Fibroblast of skin of left biceps (primary cell): ENCODE results near the gene ATP8B2.
"Not testable (repeated sequence)": the region's sequence is repeated elsewhere in the genome, so short reads cannot be mapped to it uniquely, and the experiment has no call there.

ENCODE experiments used
- DNase-seq, 2 experiments: peaks; one replicate each; pipeline ENCODE4 v3.0.0-alpha.2; 2013; ENCODE audit warnings: low read depth in 2 of 2

Gene ATP8B2

DNA sequence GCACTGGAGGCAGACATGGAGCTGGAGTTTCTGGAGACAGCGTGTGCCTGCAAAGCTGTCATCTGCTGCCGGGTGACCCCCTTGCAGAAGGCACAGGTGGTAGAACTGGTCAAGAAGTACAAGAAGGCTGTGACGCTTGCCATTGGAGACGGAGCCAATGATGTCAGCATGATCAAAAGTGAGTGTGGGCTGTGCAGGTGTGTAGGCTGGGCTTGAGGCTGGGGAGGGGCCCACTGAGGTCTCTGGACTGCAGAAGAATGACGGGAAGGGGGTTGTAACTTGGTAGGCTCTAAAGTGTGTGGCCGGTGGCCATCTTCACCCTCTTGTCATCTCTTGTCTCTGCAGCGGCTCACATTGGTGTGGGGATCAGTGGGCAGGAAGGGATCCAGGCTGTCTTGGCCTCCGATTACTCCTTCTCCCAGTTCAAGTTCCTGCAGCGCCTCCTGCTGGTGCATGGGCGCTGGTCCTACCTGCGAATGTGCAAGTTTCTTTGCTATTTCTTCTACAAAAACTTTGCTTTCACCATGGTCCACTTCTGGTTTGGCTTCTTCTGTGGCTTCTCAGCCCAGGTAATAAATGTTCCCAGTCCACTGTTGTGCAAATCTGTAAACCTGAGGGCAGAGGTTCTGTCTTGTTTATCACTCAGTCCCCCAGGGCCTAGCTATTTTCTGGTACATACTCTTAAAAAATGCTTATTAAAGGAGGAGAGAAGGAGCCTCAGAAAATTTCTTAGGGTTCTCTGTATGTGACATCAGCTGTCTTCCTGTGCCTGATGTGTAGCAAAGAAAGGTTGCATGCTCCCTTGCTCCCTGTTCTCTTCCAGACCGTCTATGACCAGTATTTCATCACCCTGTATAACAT is 19.9 kb downstream of the ATP8B2 start:
- DNase-seq: no peak

DNA sequence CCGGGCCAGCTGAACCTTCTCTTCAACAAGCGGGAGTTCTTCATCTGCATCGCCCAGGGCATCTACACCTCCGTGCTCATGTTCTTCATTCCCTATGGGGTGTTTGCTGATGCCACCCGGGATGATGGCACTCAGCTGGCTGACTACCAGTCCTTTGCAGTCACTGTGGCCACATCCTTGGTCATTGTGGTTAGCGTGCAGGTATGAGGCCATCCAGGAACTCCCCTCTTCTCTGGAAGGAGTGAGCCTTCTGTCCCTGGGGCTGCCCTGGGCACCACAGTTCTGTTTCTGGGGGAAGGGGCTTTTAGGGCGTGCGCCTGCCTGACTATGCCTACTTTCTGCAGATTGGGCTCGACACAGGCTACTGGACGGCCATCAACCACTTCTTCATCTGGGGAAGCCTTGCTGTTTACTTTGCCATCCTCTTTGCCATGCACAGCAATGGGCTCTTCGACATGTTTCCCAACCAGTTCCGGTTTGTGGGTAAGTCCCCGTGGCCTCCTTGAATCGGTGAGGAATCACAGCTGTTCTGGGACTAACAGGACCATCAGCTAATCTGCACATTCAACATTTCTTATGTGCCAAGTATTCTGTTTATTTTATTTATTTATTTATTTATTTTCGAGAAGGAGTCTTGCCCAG is 21.1 kb downstream of the ATP8B2 start:
- no peak for DNase-seq

DNA sequence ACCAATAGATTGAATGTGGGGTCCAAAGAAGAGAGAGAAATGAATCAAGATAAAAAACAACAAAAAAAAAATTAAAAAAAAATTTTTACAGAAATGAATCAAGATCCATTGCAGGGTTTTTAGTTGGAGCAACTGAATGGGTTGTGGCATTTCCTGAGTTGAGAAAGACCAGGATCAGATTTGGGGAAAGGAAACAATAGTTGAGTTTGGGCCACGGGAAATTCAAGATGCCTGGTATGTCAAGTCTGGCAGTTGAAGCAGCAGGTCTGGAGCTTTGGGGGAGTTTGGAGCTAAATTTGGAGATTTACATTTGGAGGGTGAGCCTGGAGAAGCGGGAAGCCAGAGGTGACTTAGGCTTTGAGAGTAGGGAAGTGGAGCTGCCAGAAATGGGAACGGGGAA is 22.6 kb downstream of the ATP8B2 start:
- DNase-seq: no peak

DNA sequence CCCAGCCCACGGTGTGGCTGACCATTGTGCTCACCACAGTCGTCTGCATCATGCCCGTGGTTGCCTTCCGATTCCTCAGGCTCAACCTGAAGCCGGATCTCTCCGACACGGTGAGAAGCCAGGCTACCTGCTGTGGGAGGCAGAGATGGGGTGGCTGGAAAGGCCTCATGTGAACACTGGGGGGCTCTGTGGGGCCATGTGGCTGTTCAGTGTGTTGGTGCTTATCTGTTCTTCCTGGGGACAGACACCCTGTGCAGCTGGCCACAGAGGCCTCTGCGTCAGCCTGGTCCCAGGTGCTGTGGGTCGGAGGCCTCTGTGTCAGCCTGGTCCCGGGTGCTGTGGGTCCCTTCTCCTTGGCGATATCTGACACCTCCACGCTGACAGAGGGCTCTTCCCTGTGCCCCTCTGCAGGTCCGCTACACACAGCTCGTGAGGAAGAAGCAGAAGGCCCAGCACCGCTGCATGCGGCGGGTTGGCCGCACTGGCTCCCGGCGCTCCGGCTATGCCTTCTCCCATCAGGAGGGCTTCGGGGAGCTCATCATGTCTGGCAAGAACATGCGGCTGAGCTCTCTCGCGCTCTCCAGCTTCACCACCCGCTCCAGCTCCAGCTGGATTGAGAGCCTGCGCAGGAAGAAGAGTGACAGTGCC is 23.2 kb downstream of the ATP8B2 start:
- DNase-seq: no peak

DNA sequence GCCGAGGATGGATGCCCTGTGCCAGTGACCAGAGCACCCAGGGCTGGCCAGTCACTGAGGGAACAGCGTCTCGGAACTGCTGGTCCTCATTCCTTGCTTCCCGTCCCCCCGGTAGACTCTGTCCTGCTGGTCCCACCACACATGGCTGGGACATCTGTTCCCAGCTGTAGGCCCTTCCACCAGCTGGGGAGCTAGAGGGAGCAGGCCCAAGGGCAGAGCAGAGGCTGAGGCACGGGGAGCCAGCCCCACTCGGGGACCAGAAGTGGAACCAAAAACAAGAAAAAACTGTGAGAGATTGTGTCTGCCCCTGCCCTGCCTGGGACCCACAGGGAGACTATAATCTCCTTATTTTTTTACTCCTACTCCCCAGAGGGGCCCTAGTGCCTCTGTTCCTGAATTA is 23.8 kb downstream of the ATP8B2 start:
- no peak for DNase-seq

DNA sequence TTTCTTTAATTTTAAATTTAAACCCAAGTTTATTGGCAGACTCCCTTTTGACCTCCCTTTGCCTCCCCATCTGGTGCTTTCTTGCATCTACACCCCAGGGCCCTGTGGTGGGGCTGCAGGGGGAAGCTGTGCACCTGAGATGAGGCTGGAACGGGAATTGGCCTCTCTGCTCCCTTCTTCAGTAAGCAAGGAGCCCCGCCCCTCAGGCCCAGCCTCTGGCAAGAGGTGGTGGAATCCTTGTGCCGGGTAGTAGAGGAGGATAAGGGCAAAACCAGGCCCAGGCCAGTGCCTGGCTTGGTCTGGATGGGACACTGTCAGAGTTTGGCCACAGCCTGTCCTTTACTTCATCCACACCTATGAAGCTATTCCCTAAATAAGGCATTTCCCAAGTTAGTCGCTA is 25.1 kb downstream of the ATP8B2 start:
- DNase-seq: no peak

DNA sequence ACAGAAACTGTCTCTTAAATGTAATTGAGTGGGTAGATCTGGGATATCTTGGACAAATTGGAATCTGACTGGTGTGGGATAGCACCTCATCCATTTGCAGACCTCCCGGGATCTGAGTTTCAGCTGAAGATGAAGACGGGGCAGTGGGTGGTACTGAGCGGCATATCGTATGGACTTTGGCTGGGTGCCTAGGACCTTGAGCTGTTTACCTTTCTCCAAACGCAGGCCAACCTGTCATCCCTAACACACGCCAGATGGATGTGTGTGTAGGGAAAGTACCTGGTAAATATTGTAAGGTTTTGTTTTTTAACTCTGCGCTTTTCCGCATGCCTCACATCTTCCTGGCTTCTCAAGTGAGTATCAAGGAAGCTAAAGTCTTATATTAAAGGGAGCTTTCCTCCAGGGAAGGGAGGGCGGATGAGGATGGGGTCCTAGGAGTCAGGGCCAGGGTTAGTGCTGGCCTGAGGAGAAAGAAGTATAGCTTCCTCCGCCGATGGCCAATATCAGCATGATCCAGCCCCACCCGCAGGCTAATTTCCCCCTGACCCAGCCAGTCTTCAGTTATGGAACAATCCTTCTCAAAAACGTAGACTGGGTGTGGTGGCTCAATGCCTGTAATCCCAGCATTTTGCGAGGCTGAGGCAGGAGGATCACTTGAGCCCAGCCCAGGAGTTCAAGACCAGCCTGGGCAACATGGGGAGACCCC is 26.2 kb downstream of the ATP8B2 start:
- DNase-seq: no peak

DNA sequence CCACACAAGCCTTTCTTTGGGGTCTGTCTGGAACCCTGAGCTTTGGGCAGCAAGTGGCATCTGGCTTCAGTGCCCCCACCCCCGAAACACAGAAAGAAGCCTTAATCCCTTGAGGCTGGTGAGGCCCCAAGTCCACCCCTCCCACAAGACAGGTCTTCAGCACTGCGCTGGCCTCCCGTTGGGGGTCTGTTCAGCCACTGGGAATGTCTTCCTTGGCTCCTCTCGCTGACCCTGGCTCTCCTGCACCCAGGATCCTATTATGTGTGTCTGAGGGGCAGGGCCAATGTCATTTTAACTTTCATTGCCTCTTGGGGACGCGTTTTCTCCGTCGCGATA is 26.9 kb downstream of the ATP8B2 start:
- no peak for DNase-seq

DNA sequence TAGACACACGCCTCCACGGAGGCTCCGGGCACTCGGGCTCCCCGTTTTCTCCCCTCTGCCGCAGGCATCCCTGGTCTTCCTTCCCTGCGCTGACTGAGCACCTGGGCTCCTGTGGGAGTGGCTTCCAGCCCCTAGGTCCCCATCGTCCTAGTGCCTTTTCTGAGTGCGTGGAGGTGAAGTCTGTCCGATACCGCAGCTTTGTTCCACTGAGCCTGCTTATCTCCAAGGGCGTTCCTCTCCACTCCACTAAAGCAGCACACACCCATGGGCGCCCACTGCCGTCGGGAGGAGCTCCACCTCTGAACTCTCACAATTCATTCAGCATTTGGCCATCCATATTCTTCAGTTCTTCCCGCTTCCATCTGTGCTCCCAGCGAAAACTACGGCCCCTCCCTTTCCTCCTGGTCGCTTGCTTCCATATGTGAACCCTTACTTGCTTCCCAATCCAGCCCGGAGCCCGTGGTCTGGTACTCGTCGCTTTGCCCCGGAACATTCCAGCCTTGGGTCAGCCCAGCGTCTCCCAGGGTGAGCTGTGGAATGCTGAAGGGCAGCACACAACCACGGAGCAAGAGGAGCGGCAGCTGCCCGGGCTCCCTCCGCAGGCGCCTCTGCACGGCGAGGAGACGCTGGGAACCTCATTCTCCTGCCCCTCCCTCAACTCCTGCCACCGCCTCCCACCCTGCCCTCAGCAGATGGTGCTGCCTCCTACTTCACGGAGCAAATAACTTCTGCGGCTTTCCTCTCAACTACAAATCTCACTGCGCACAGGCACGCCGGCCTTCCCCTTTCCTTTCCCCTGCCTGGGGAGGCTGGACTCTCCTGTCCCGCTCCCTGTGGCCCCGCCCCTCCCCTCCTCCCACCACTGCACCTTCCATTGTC is 27.5 kb downstream of the ATP8B2 start:
- no peak for DNase-seq

DNA sequence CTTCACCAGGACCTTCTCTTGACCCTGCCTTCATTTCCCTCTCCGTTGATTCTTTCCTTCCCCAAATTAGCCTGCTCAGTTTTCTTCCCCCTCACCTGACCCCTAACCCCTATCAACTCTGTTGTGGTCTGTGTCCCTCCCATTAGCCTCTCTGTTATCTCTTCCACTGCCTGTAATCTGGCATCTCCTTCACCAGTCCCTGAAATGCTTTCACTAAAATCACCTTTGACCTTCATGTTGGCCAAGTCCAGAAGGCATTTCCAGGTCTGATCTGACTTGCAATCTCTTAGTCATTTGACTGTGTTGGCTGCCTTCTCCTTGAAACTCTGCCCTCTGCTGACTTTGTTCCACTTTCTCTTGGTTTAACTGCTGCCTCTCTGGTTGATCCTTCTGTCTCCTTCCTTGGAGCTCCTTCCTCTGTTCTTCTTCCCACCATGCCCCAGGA is 28.2 kb downstream of the ATP8B2 start:
- no peak for DNase-seq

DNA sequence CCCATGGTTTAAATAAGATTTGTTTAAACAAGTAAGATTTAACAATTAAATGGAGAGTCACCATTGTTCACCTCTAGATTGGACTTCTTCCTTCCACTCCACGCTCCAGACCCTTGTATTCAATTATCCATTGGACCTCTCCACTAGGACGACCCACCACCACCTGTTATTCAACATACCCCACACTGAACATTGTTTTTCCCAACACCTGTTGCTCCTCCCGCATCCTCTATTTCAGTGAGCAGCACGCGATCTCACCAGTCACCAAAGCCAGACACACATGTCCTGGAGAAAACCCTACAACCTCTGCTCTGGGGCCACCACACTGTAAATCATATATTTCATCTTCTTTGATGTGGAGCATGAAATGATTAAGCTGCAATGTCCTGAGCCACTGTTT is 28.6 kb downstream of the ATP8B2 start:
- no peak for DNase-seq

DNA sequence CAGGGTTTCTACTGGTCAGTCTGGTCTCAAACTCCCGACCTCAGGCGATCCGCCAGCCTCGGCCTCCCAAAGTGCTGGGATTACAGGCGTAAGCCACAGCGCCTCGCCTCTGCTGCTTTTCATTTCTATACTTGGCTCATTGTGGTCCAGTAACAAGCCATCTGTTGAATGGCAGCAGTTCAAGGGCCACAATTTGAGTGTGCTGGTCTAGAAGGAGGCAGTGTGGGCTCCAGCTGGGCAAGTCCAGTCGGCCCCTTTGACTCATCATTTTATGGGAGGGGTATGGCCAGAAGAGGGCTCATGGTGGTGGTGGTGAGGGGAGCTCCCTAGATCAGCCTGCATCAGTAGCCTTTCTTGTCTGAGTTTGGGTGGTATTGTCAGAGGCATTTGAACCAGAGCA is 33.2 kb downstream of the ATP8B2 start:
- no peak for DNase-seq

GRCh38 chr1:154360288-154360687 is 35.0 kb downstream of the ATP8B2 start:
- no peak for DNase-seq

- not testable (repeated sequence) for DNase-seq
These were observed 35.6 kb downstream of the ATP8B2 start for GRCh38 chr1:154360881-154361280.

DNA sequence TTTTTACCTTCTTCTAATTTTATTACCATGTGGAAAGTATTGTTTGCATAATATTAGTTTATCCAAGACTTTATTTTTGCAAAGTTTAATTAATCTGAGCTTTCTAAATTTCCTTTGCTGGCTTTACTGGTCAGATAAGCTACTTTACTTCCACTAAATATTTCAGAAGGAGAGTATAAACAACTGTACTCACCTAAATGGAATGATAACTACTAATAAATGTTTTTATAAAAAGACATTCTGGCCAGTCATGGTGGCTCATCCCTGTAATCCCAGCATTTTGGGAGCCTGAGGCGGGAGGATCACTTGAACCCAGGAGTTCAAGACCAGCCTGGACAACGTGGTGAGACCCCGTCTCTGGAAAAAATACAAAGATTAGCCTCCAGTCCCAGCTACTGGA is 36.0 kb downstream of the ATP8B2 start:
- no peak for DNase-seq

- no peak for DNase-seq
These were observed 46.1 kb downstream of the ATP8B2 start for GRCh38 chr1:154371436-154371835.

DNA sequence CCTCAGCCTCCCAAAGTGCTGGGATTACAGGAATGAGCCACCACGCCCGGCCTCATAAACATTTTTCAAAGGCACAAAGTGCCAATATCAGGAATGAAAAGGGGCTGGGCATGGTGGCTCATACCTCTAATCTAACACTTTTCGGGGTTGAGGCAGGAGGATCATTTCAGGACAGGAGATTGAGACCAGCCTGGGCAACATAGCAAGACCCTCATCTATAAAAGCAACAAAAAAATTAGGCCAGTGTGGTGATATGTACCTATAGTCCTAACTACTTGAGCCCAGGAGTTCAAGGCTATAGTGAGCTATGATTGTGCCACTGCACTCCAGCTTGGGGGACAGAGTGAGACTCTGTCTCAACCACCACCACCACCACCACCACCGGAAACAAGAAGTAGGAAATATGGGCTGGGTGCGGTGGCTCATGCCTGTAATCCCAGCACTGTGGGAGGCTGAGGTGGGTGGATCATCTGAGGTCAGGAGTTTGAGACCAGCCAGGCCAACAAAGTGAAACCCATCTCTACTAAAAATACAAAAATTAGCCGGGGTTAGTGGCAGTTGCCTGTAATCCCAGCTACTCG is 48.5 kb downstream of the ATP8B2 start:
- not testable (repeated sequence) for DNase-seq

DNA sequence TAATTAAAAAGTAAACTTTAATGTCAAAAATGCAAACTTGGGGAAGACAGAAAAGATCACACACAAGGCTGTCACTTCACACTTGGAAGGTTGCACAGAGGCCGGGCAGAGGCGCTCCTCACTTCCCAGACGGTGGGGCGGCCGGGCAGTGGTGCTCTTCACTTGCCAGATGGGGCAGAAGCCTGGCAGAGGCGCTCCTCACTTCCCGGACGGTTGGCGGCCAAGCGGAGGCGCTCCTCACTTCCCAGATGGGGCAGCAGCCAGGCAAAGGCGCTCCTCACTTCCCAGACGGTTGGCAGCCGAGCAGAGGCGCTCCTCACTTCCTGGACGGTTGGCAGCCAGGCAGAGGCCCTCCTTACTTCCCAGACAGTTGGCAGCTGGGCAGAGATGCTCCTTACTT is 54.0 kb downstream of the ATP8B2 start:
- DNase-seq: no peak

DNA sequence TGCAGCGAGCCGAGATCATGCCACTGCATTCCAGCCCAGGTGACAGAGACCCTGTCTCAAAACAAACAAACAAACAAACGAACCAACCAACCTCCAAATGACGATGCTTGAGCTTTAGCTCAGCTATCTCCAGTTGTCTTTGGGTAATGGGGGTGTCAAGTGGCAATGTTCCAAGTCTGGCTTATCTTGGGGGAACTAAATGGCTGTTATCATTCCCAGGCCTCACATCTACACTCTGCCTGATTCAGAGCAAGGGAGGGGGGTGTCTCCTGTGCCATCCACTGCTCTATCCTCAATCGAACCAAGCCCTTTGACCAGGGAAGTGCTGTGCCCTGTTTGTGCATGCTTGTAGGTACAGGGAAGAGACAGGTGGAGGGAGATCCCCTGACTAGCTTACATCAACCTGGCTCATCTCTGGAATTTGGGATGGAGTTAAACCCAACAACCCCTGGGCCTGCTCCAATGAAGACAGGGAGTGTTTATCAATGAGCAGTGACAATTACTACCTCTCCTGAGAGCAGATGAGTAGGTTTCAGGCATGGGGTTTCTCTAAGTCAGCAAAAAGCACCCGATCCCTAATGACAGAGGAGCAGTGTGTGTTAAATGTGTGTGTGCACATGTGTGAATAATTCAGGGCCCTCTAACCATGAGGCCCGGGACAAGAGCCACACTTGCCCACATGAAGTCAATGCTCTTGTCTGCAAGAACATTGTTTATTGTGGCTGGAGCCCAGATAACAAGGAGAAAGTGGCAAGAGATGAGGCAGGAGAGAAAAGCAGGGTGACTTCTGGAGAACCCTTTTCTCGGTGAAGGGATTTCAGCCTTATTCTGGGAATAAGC is 59.5 kb downstream of the ATP8B2 start:
- DNase-seq: no peak
